HG03520 (cell line): ENCODE measurements around the gene STXBP2.
A peak's percentile ranks its signal among the peaks of the same experiment; 100 is the strongest.

Experiments used
- ATAC-seq: cut with Tn5 transposase; IDR thresholded peaks from one replicate; pipeline ENCODE4 v1.9.1; 2021; ENCODE audit warnings: mild to moderate bottlenecking, moderate library complexity; ENCODE audit not compliant: unreplicated experiment

The STXBP2 gene

DNA sequence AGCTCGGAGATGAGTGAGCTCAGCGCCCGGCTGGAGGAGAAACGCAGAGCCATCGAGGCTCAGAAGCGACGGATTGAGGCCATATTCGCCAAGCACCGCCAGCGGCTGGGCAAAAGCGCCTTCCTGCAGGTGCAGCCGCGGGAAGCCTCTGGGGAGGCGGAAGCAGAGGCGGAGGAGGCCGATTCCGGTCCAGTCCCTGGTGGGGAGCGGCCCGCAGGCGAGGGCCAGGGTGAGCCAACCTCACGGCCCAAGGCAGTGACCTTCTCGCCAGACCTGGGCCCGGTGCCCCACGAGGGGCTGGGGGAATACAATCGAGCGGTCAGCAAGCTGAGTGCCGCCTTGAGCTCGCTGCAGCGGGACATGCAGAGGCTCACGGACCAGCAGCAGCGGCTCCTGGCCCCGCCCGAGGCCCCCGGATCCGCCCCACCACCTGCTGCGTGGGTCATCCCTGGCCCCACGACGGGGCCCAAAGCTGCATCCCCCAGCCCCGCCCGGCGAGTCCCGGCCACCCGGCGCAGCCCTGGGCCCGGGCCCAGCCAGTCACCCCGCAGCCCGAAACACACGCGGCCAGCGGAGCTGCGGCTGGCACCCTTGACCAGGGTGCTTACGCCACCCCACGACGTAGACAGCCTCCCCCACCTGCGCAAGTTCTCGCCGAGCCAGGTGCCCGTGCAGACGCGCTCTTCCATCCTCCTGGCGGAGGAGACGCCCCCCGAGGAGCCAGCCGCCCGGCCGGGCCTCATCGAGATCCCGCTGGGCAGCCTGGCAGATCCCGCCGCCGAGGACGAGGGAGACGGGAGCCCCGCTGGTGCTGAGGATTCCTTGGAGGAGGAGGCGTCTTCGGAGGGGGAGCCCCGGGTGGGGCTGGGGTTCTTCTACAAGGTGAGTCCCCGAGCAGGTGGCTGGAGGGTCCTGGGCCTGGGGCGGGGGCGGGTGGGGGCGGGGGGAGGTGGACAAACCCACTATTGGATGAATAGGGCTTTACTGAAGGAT, 24.3 kb upstream of the STXBP2 start:
- no peak for ATAC-seq

DNA sequence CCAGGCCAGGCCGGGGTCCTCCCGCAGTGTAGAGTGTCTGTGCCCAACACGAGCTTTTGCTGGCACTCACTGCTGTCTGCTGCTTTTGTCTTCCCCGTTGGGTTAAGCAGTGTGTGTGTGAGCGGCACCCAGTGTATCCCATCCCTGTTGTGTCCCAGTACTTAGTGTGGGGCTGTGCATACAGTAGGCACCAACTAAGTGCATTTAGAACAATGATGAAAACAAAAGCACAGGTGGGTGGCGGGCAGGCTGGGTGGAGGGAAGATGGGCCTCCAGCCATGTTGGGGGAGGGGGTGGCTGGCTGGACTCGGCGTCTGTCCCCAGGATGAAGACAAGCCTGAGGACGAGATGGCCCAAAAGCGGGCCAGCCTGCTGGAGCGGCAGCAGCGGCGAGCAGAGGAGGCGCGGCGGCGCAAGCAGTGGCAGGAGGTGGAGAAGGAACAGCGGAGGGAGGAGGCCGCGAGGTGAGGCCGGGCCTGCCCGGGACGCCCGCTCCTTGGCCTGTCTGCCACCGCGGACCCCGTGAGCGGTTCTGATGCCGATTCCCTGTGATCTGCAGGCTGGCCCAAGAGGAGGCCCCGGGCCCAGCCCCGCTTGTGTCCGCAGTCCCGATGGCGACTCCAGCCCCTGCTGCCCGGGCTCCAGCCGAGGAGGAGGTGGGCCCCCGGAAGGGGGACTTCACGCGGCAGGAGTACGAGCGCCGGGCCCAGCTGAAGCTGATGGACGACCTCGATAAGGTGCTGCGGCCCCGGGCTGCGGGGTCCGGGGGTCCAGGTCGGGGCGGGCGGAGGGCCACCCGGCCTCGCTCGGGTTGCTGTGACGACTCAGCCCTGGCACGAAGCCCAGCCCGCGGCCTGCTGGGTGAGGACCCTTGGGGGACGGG, 21.8 kb upstream of the STXBP2 start:
- ATAC-seq, result no peak

DNA sequence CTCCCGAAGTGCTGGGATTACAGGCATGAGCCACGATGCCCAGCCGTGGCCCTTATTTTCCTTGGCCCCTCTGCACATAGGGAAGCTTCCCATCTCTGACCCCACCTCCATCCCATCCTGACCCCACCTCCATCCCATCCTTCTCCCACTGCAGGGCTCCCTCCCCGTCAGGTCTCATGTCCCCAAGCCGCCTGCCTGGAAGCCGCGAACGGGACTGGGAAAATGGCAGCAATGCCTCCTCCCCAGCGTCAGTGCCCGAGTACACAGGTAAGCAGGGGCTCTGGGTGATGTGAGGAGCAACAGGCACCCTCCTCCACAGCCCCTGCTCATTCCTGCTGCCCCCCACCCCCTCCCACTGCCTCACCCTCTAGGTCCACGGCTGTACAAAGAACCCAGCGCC, 19.7 kb upstream of the STXBP2 start:
- no peak for ATAC-seq

DNA sequence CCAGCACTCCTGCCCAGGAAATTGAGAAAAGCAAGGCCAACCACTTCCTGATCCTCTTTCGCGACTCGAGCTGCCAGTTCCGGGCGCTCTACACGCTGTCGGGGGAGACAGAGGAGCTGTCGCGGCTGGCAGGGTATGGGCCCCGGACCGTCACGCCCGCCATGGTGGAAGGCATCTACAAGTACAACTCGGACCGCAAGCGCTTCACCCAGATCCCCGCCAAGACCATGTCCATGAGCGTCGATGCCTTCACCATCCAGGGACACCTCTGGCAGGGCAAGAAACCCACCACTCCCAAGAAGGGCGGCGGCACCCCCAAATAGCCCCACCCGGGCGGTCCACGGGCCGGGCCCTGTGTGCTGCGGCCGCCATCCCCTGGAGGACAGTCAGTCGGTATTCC, 19.2 kb upstream of the STXBP2 start:
- no peak for ATAC-seq

DNA sequence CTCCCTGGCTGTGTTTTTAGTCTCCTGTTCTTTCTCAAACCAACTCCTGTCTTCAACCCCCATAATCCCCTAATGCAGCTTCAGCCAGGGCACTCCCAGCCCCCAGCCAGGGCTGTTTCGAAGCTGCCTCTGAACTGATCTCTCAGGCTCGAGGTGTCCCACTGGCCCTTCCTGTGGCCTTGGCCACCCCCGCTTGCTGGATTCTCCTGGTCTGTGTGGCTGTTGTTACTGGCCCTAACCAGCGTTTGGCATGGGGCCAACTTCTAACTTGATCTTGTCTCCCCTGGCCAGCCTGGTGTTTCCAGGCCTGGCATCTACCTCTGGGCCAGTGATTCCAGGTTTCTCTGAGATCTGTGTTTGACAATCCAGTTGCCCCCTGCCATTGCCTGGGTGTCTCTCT, 18.6 kb upstream of the STXBP2 start:
- no peak for ATAC-seq

DNA sequence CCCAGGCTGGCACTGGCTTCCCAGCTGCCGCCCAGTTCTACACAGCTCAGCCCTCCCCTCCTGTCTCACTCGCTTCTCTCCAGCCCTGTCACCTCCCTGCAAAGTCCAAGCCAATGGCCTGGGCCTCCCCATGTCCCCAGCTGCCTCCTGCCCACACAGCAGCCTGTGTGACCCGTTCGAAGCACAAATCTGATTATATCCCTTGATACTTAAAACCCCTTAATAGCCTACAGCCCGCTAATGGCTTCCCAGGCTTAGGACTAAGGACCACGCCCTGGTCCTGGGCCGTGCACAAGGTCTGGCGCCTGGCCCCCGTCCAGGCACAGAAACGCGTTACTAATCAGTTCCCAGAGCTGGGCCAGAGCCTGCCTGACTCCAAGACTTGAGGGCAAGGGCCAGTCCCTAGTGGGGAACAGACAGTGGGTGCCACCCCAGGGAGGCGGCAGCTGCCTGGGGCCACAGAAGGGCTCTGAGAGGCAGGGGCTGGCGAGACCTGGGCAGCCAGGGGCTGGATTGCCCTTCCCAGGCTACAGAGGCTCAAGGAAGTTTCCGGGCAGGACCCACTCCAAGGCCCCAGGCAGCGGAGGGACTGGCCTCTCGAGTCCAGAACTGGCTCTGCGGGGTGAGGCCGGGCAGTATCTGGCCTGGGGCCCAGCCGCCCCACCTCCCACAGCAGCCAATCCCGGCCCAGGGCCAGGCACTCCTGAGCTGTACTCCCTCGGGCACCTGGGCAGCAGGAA, 18.0 kb upstream of the STXBP2 start:
- no peak for ATAC-seq

DNA sequence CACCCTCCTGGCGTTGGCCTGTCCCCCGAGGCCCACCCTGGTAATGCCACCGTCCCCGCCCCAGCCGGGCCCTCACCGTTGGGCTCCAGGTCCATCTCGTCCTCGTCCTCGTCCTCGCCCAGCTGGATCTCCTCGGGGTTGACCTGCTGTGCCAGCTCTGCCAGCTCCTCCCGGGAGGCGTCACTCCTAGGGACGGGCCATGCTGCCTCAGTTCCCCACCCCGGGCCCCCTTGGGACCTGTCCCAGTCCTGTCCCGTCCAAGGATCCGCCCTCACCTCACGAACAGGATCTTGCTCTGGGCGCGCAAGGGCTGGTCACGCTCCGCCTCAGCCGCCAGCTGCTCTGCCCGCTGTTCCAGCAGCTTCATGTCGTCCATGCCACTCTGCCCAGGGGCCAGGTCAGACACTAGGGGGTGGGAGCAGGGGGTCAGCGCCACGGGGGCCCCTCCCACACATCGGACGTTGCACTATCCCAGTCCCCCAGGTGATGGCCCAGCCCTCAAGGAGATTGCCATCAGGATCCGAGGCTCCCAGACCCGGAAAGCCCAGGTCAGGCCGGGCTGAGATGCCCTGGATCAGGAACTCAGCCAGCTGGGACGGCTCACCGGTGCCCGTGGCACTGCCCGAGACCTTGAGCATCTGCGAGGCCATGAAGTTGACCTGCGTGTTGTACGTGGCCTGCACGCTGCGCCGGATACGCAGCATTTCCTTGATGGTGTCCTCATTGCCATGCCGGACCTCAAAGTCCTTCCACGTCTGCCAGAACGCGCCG, 17.1 kb upstream of the STXBP2 start:
- no peak for ATAC-seq

DNA sequence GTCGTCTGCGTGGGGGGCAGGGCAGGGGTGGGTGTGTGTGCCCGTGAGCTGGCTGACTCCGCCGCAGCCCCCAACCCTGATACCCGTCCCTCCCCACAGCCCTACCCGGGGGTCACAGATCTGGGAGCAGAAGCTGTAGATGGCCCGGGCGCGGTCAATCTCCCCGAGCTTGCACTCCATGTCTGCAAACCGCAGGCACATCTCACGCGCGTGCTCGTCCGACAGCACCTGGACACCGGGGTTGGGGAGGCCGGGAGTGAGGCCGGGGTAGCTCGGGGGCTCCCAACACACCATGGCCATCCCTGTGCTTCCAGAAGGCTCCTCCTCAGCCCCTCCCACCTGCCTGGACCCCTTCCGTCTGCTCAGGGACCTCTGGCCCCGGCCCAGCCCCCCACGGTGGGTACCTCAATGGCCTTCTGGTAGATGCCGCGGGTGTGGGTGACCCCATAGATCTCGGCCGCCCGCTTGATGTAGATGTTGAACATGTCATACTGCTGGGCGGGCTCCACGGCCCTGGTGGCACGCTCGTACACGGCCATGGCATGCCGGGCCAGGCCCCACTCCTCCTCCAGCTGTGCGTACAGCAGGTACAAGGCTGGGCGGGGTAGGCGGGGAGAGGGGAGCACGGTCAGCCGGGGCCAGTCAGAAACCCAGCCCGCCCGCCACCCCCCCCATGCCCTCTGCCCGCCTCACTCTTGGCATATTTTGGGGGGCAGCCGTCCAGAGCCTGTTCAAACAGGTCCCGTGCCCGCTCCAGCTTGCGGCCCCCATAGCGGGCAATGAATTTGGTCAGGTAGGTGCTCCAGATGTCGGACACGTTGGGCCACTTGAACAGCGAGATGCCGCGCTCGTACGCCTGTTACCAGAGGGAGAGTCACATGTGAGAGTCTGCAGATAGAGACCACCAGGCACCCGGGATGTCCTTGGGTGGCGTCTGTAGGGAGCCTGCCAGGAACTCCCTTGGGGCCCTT, 16.2 kb upstream of the STXBP2 start:
- ATAC-seq, result no peak

DNA sequence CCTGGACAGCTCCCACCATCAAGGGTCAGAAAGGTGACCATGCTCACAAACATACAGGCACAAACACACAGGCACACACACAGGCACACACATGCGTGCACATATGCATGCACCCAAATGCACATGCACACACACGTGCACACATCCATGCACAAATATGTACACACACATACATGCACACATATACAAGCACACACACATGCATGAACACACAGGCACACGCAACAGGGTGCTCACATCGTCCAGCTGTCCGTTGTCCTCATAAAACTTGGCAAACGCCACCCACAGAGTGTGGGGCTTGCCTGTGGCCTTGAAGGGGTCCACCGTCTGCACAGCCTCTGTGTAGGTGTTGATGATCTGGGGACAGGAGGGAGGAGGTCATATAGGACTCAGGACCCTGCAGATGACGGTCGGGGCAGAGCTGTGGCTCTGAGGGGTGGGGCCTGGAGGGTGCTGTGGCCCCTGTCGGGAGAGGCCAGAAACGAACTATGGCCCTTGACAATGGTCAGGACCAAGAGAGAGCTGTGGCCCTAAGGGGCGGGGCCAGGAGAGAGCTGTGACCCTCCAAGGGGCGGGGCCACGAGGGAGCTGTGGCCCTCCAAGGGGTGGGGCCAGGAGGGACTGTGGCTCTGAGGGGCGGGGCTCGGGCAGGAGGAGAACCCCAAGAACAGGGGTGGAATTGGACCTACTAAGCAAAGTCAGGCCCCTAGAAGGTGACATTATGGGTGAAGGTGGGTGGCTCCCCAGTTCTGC, 13.8 kb upstream of the STXBP2 start:
- ATAC-seq, result no peak

DNA sequence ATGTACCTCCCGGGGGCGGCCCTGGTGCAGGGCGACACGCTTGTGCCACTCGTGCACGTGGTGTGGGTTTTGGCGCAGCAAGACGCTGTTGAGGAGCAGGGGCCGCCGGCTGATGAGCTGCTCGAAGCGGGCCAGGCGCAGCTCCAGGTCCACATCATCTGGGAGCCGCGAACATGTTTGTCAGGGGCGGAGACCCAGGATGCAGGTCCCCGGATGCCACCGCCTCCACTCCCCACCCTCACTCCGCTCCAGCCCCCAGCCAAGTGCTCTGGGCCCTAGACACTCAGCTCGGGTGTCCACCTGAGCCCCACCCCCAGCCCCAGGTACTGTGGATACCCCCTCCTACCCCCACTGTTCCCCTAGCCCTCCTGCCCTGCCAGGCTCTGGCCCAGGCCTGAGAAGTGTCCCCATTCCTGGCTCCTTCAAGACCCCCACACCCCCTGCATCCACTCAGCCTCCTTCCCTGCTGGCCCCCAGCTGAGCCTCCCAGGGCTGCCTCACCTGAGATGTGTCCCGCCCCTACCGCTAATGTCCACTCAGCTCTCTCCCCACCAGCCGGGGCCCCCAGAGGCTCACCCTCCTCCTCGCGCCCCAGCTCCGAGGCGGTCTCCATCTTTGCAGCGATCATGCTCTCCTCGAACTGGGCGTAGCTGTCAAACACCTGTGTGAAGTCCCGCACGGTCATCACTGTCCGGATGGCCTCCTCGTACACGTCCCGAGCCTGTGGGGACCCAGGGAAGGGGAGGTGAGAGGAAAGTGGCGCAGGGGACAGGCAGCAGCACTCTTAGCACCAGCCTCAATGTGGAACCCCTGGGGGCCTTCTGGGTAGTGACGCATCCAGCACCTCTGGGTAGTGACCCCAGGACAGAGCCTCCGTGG, 12.9 kb upstream of the STXBP2 start:
- ATAC-seq, result no peak

DNA sequence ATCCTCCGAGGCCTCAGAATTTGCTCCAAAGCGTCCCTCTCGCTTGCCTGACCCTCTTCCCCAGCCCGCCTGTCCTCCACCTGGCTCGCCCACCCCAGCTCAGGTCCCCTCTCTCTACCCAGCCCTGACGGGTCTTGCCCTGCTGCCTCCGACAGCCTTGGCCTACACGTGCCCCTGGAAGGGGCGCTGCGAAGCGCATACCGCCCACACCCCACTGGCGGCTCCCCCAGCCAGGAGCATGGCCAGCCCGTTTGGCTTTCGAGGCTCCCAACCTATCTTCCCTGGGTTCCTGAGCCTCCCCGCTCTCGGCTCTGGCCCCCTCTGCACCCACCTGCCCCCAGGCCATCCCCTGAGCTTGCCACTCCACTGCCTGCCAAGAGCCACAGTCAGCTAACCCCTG, 12.1 kb upstream of the STXBP2 start:
- no peak for ATAC-seq

DNA sequence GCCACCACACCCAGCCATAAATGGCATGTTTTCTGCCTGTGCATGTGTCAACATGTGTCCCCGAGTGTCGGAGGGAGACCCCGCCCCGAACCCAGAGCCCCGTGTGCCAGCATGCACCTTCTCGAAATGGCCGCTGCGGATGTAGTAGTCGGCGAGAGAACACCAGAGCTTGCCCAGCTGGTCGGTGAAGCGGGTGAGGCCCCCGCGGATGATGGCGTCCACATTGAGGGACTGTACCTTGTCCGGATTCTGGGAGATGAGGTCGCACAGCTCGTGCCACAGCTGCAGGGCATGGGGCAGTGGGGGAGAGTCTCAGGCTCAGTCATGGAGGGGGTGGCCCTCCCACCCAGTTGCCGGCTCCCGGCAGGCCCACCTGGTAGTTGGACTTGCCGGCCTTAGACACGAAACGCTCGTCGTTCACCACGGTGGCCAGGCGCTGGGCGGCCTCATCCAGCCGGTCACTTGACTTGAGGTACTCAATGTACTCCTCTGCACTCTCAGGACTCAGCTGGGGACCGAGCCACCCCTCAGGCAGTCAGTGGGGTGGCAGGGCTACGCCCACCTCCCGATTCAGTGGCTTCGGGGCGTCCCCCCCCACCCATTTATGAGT, 11.0 kb upstream of the STXBP2 start:
- no peak for ATAC-seq

DNA sequence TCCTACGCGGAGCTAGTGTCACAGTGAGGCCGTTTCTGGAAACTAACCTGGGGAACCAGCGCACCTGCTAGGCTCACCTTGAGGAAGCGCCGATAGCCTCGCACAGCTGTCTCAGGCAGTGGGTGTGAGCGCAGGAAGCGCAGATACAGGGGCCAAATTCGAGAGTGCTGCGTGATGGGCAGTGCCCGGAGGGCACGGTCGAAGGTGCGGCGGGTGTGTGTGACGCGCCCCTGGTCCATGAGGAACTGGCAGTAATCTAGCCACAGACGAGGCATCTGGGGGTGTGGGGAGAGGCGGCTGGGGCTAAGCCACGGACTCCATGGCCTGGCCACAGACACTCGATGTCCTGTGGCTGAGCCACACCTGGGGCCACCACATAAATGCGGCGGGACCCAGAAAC, 9.7 kb upstream of the STXBP2 start:
- no peak for ATAC-seq

DNA sequence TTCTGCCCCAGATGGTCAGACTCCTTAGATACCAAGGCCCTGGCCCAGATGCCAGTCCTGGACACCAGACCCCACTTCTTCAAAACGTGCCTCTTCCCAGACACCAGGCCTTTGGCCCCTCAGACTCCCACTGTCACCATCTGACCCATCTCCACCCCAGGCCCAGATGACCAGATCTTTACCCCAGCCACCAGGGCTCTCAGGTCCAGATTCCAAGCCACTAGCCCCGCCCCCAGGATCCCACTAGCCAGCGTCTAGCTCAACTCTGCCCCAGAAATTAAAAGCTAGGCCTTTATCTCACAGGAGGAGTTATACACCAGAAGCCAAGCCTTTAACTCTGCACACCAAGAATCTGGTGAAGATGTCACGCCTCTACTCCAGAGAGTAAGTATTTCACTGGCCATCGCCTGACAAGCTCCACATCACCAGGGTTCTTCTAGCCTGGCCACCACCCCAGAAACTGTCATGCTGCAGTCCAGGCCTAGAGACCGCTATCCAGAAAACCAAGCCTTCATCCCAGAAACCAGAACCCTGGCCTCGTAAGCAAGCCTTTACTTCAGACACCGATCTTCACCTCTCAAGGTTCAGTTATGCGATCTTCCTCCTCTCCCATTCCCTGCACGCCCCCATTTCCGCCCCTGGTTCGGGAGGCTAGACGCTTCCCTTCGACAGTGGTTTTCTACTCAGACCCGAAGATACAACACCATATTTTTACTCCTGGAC, 8.2 kb upstream of the STXBP2 start:
- no peak for ATAC-seq

DNA sequence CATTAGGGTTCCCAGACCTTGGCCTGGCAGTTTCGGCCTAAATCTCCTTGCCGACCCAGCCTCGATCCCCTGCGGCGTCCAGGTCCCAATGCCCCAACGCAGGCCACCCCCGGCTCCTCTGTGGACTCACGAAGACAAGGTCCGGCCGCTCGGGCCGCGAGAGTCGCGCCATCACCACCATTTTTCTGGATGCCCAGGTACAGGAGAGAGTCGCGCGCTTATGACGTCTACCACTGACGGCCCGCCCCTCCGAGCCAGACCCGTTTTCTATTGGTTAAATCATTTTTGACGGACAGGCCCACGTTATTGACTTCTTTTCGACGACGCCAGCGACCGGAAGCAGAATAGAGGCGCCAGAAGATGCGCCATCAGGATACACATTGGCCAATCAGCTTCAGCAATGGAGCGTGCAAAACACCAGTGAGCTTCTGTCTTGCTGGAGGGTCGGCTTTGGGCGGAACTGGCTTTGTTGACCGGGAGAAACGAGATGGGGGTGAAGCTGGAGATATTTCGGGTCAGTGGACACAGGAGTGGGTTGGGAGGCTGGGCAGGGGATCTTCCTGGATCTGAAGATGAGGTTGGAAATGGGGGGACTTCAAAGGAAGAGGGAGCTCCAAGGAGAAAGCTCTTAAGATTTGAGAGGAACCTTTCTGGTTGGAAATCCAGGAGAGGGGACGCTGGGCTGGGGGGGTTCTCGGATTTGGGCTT, 7.4 kb upstream of the STXBP2 start, which contains the start of the genes PET100 and XAB2:
TSS of gene PET100 (plus strand) at position 447 of the 708 bp plus-strand sequence. CDS start at position 488, 41 bp downstream.
TSS of gene XAB2 (minus strand) at position 199 of the 708 bp plus-strand sequence. CDS start at position 181, 18 bp downstream.
- ATAC-seq, result peak; percentile 87
